Right lobe of liver (tissue), 6 donors: ENCODE results near the gene ENDOU. TPM values are rescaled to one million over a fixed set of nuclear protein-coding genes. Genes with fewer than 3 reads are reported as not detected.

Source experiments
- ATAC-seq, 4 donors: fragments of 200-7000 bp; cut with Tn5 transposase; one replicate each; pipeline ENCODE4 v1.9.1; 2020; ENCODE audit warnings: mild to moderate bottlenecking in 4 of 4, moderate library complexity in 4 of 4
- DNase-seq, 3 donors: peaks; one replicate each; pipeline ENCODE4 v3.0.0-alpha.2; 2020
- H3K27ac ChIP-seq, 3 donors: fragments of 200-600 bp; one replicate each; pipeline ENCODE4 v1.8.0; 2022
- H3K27me3 ChIP-seq, 2 donors: fragments of 200-600 bp; one replicate each; pipeline ENCODE4 v1.8.0; 2022
- H3K36me3 ChIP-seq, 4 donors: fragments of 200-600 bp; sonication (generic) in 1 of 4; one replicate each; pipeline versions ENCODE4 v1.5.1 to v1.8.0; 2017 to 2022; ENCODE audit warnings: control low read depth in 1 of 4
- H3K4me1 ChIP-seq, 4 donors: fragments of 200-600 bp; sonication (generic) in 1 of 4; one replicate each; pipeline versions ENCODE4 v1.5.1 to v1.8.0; 2017 to 2022; ENCODE audit warnings: control low read depth in 1 of 4
- H3K4me3 ChIP-seq, 3 donors: fragments of 200-600 bp; one replicate each; pipeline ENCODE4 v1.8.0; 2022
- H3K9me3 ChIP-seq, 4 donors: fragments of 200-600 bp; sonication (generic) in 1 of 4; one replicate each; pipeline versions ENCODE4 v1.5.1 to v1.8.0; 2017 to 2022; ENCODE audit warnings: control low read depth in 1 of 4
- CTCF ChIP-seq, 4 donors: fragments of 200-600 bp in 3 of 4; fragments of 450-650 bp in 1 of 4; IDR thresholded peaks; one replicate each; pipeline versions ENCODE4 v1.5.1 to v1.8.0; 2016 to 2022; ENCODE audit warnings: antibody characterized with exemption in 4 of 4, mild to moderate bottlenecking in 2 of 4
- POLR2A ChIP-seq: fragments of 450-650 bp; IDR thresholded peaks from one replicate; pipeline ENCODE4 v1.6.1; 2017; ENCODE audit warnings: antibody characterized with exemption, mild to moderate bottlenecking
- WGBS: methylation state at CpG from one replicate; pipeline ENCODE4 v1.1.6; 2018; ENCODE audit warnings: low coverage, low lambda C conversion rate; ENCODE audit not compliant: insufficient coverage; ENCODE audit errors: missing lambda C conversion rate; 5-methylcytosine and 5-hydroxymethylcytosine counted together
- intact Hi-C, 2 donors: fragments of 100-400 bp; cut with DNase I; formaldehyde crosslinking; loops; one replicate each; pipeline versions ENCODE4 v1.11.2 to v1.14.1; 2022
- total RNA-seq, 6 experiments: library from RNA; depleted of rRNA in 2 of 6; stranded (reverse); fragments of >200 nt in 2 of 6; fragmentation: NEBNext Ultra II Directional in 3 of 6; extraction: Animal tissue kit (Norgen Biotek cat#: 25700) in 3 of 6; gene quantifications; one replicate each; pipeline versions ENCODE4 v1.1.0 to v1.2.4, GENCODE V29; 2016 to 2023
- donor health status: DM: no; HTN: yes; CAD: no.
- donor health status: DM: no; HTN: no; CAD: no.
- donor health status: DM: no; HTN: no; CAD: no.
- donor health status: DM: no; HTN: yes; CAD: no.
- donor health status: DM: no; HTN: yes; CAD: no.

Gene ENDOU
- total RNA-seq, 6 experiments from 2014 or later: not detected

GRCh38 chr12:47758584-47758833 lies 33.2 kb upstream of the ENDOU start:
- H3K36me3 ChIP-seq: no peaks in the 10 kb centered on the region
- intact Hi-C loops: no loop called here
- H3K9me3 ChIP-seq: no peaks in the 10 kb centered on the region
- TF ChIP-seq CTCF (IDR thresholded peaks at IDR 0.05) (no peak), POLR2A (no peak)
- 9% methylated on average over 6 of the region's 10 CpGs for WGBS
- H3K4me3 ChIP-seq: peak overlapping the region; percentile 61 to 67 (median 67)
- no peaks in the 10 kb centered on the region for H3K27me3 ChIP-seq
- no peak for ATAC-seq
- no peak for DNase-seq
- H3K27ac ChIP-seq: peak overlapping the region; percentile 21 to 88 (median 29)
- H3K4me1 ChIP-seq: peaks cover 0 to 5% (median 2%) of the 10 kb centered on the region in 4 donors

GRCh38 chr12:47757840-47758583 lies 32.7 kb upstream of the ENDOU start:
- ATAC-seq (peak; percentile 7 to 38 (median 23)), DNase-seq (peak in 1 of 3 donors; percentile 60)
- peaks cover 0 to 5% (median 2%) of the 10 kb centered on the region in 4 donors for H3K4me1 ChIP-seq
- TF ChIP-seq POLR2A (no peak), CTCF (IDR thresholded peaks at IDR 0.05) (no peak)
- peak overlapping the region; percentile 6 to 88 (median 29) for H3K27ac ChIP-seq
- intact Hi-C loops: no loop called here
- H3K27me3 ChIP-seq: no peaks in the 10 kb centered on the region
- H3K4me3 ChIP-seq: peak overlapping the region; percentile 61 to 67 (median 67)
- H3K36me3 ChIP-seq: no peaks in the 10 kb centered on the region
- WGBS: 35% methylated on average over 7 of the region's 20 CpGs
- no peaks in the 10 kb centered on the region for H3K9me3 ChIP-seq

DNA sequence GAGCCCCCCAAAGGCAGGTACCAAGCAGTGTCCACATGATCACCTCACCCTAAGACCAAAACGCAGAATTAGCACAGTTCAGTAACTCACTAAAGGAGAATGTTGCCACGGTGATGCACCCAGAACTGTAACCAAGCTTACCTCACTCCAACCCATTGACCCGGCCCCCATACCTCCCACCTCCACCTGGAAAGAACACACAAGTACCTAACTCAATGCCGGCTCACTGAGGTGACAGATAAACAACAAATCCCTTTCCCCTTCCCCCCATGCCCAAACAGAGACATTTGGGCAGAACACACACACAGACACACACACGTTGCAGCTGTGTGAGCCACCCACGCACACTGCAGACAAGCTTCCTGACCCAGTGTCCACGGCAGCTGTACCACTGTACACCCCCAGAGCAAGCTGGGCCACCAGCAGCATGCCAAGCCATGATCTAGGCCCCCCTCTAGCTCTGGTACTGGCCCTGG lies 32.1 kb upstream of the ENDOU start:
- intact Hi-C loops: no loop called here
- 34% methylated on average over 5 of the region's 7 CpGs for WGBS
- Histone ChIP-seq H3K36me3 (no peaks in the 10 kb centered on the region), H3K27me3 (no peaks in the 10 kb centered on the region), H3K4me3 (peak overlapping the region; percentile 61 to 67 (median 67)), H3K27ac (peak overlapping the region in 2 of 3 donors; percentile 24 to 88), H3K9me3 (no peaks in the 10 kb centered on the region), H3K4me1 (peaks cover 0 to 5% (median 2%) of the 10 kb centered on the region in 4 donors)
- TF ChIP-seq POLR2A (no peak), CTCF (IDR thresholded peaks at IDR 0.05) (no peak)
- ATAC-seq: no peak
- DNase-seq: no peak

DNA sequence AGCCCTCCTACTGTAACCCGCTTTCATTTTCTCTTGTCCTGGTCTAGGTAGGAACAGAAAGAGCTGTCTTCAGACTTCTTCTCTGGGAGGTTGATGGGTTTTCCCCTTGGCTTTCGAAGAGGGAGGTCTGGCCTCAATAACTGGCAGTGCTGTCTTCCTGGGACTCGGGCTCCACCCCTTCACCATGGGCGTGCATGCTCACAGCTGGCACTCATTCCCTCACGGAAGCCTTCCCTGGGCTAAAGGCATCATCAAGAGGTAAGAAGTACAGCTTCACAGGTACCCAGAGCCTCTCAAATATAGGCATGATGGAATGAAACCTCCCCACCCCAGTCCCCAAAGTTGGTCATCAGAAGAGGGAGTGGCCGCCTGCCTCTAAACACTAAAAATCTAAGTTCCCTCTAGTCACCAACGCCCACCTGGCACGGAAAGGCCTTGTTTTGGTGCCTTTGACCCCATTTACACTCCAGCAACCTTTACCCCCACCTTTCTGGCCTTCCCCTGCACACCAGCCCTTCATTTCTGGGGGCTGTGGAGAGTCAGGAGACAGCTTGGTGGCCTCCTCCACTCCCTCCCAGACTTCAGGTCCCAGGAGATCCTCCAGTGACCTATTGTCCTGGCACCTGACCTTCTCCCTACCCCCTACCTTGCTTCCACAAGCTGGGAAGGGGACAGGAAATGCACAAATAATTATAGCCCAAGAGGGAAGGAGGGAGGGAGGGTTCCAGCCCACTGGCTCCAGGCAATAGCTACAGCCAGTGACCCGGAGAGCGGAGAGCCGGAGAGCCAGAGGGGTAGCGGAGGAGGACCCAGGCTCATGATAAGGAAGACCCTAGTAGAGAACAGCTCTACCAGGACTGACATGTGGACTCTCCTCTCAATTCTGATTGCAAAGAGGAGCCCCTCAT lies 30.6 kb upstream of the ENDOU start:
- TF ChIP-seq CTCF (IDR thresholded peaks at IDR 0.05) (no peak), POLR2A (no peak)
- H3K9me3 ChIP-seq: no peaks in the 10 kb centered on the region
- H3K27ac ChIP-seq: no peak overlapping the region
- no peak for ATAC-seq
- H3K27me3 ChIP-seq: no peaks in the 10 kb centered on the region
- no peak for DNase-seq
- intact Hi-C loops: no loop called here
- H3K4me3 ChIP-seq: no peak overlapping the region
- 62% methylated on average over 11 of the region's 12 CpGs for WGBS
- H3K36me3 ChIP-seq: no peaks in the 10 kb centered on the region
- peaks cover 0 to 5% (median 2%) of the 10 kb centered on the region in 4 donors for H3K4me1 ChIP-seq
